Measurements from ENCODE around the gene RCVRN.
"Not testable (repeated sequence)": the region's sequence is repeated elsewhere in the genome, so short reads cannot be mapped to it uniquely, and the experiment has no call there.

The RCVRN gene

DNA sequence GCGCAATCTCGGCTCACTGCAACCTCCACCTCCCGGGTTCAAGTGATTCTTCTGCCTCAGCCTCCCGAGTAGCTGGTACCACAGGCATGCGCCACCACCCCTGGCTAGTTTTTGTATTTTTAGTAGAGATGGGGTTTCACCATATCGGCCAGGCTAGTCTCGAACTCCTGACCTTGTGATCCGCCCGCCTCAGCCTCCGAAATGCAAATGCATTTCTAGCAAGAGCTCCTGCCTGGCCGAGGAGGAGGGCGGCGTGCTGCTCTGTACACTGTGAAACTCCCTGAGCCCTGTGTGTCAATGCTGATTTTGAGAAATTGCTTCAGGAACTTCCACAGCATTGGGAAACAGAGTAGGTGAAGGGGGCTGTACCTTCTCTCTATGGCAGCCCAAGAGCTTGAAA, 16.1 kb upstream of the RCVRN start:
- not testable (repeated sequence) for DNase-seq

DNA sequence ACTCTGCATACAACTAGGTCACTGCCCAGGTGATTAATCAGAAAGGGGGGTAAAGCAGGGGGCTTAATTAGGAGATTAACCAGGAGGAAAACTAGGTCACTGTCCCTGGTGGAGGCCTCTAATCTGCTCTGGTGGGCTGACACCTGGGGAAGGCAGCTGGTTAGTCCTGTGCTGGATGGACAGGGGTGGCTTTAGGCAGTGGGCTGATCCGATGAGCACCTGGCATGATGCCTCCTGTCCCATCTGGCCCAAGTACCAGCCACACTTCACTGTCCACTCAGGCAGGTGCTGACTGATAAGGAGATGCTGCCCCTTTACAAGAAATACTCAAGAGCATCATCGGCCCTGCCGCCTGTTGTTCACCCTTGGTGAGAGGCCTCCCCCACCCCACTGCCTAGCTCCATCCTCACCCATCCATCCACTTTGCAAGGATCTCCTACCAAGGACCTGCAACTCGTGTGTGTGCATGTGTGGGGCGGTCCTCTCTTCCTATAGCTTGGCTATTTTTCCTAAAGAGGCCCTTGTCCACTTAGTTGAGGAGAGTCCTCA, 13.8 kb upstream of the RCVRN start:
- DNase-seq = no peak

DNA sequence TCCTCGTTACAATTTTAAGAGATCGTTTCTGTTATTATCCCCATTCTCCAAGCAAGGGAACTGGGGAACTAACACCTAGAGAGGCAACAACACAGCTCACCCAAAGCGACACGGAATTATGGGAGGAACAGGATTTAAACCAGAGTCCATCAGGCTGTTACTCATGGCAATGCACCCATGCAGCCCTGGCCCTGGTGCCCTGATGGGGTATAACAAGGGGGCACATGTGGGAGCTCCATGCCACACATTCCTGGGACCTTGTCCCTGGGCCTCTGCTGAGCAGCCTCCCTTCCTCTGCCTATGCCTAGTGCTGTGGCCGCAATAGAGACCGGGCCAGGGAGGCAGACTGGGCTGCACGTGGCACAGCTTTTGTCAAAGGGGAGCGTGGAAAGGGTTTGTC, 13.3 kb upstream of the RCVRN start:
- no peak for DNase-seq

DNA sequence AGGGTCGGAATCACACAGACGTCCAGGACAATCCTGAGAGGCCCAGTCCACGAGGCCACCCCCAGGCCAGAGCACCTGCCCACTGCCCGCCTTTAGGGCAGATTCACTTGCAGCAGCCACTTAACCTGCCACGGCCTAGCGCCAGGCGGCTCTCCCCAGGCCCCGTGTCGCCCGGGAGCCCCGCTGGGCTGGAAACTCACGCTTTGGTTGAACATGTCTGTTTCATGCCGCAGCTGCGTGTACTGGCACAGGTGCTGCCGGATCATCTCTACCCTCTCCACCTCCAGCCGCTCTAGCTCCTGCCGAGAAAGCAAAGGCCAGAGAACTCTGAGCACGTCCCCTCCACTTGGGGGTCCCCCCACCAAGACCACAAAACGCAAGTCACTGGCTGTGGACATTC, 12.7 kb upstream of the RCVRN start:
- DNase-seq = no peak

DNA sequence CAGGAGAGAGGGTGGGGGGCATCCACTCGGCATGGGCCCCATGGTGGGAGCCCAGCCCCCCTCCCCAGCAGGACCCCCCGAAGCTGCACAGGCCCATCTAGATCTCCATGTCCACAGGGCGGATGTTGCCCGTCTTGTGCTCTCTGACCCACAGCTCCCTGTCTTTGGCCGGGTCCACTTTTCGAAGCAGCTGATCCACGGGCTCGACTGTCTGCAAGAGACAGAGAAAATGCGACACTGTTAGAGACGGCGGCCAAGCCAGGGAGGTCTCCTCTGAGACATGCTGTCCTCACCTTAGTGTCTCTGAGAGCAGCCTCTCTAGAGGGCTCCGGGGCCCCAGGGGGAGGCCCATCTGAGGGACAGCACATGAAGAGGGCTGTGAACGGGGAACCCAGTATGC, 12.1 kb upstream of the RCVRN start:
- no peak for DNase-seq

DNA sequence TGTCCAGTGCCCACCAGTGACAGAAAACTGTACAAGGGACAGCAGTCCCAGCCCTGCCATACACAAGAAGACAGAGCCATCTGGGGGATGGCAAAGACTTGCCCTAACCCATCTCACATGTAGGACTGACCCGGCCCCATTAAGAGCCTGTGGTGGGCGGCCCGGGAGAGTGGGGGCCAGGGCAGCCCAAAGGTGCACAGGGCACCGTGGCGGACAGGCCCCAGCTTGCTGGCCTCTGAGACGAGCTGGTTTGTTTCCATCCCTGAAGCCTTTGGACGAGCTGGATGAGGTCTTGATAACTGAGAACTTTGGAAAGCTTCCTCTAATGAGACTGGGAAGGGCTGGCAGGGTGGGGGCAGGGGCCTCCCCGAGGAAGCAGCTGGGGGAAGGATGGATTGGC, 11.0 kb upstream of the RCVRN start:
- DNase-seq = no peak

DNA sequence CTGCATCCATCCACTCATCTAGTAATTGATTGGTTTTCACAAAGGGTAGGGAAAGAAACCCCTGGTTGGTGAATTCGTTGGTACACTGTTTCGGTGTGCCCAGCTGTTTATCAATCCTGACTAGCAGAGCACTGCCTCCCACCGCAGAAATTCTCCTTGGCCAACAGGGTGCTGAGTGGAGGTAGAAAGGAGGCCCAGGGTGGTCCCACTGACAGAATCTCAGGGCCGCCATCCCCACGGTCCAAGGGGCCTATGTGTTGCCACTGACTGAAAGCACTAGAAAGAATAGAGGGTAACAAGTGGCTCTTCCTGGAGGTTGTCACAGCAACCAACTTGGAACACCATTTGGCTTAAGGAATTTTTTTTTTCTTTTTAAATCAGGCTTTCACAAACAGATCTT, 8.4 kb upstream of the RCVRN start:
- DNase-seq = no peak

DNA sequence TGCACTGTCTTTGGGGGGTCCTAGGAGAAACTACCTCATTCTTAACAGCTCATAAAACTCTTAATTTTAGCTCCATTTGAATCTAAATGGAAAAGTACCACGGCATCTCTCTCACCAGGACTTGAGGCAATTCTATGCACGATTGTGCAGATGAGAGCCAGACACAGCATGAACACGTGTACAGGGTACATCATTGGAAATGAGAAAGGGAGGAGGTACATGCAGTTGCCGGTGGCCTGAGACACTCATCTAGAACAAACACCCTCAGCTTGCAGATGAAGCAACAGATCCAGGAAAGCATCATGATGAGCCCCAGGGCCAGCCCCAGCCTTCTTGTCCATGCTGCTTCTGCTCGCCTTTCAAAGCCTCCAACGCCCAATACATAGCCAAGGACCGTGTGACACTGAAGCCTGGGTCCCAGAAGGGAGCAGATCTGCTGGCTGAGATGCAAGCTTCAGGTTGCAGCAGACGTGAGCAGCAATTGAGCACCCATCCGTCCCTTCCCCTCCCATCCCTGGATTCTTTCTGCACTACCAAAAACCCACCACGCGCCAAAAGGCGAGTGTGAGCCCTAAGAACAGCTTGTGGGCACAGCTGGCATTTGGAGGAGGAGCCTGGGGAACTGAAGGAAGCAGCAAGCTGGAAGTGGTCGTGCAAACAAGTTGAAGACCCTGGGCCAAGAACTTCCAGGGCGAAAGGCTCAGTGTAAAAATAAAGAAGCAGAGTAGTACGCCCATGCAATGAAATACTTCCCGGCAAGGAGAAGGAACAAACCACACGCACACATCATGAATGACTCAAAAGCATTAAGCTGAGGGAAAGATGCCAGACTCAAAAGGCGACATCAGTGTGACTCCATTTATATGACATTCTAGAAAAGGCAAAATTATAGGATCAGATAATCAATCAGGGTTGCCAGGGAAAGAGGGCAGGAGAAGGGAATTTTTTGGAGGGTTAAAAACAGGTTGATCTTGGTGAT, 7.3 kb upstream of the RCVRN start:
- DNase-seq = no peak

DNA sequence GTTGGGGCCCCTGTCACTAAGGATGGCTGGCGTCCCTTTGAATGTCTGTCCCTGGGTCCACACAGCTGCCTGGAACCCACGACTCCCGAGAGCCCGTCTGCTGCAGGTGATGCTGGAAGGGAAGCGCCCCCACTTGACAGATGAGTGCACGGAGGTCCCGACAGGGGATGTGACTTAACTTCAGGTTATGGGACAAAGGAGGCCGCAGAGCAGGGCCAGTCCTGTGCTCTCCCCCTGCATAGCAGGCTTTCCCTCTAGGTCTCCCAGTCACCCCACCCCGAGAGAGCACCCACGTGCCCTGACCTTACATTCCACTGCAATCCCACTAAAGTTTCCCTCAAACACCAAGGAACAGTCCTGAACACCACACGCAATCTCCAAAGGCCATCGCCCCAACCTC, 6.0 kb upstream of the RCVRN start:
- DNase-seq = no peak

DNA sequence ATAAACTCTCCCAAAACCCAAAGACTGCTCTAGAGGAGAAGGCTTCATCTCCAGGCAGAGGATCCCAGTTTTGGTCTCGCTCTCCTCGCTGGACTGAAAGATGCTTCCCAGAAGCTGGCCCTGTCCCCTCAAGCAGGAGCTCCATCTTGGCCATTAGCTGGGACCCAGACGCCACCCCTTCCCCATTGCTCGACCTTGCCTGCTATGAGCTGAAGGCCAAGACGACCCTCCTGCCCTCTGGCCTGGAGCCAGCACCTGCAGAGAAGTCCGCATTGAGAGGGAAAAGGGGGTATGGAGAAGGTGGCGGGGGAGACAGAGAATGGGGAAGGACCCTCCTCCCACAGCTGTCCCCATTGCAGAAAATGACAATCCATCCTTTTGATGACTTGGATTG, 3.6 kb upstream of the RCVRN start:
- no peak for DNase-seq

DNA sequence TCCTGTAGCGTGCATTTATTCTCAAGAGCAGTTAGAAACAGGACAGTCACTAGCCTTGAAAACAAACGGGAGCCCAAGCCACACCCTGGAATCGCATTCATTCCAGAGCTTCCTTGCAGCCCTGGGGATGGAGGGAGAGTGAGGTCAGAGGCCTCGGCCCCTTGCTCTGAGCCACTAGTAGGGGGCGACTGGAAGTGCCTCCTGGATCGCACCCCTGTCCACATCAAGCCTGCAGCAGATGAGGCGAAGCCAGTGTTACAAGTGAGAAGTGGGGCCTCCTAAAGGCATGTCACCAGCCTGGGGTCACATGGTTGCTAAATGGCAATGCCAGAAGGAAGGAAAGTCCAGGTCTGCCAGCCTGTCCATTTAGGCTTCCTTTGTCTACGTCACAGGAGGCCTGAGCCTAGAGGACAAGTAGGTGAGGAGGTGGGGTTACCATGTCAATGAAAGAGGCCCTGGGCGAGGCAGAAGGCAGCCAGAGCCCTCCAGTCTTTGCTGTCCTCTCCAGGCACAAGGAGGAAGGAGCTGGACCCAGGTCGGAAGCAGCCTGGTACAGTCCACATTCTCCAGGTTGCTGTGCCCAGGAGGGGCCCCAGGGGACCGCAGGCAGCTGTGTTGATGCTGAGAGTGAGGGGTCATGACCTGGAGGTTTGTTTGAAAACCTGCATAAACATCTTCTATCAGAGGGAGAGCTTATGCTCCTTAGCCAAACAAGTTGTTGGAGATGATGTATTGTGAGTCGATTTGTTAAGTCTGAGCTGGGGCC, 3.0 kb upstream of the RCVRN start:
- no peak for DNase-seq

DNA sequence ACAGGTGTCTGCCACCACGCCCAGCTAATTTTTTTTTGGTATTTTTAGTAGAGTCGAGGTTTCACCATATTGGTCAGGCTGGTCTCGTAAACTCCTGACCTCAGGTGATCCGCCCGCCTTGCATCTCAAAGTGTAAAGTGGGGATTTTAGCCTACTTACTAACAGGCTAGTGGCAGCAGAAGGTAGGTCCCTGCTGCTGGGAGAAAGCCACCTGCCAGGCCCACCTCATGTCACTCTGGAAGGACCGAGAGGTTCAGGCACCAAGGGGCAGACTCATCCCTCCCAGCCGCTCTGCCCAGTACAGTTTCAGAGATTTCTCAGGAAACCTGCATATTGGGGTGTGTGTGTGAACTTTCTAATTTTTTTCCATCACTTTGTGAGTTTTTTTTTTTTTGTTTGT, 2.1 kb upstream of the RCVRN start:
- DNase-seq = no peak

DNA sequence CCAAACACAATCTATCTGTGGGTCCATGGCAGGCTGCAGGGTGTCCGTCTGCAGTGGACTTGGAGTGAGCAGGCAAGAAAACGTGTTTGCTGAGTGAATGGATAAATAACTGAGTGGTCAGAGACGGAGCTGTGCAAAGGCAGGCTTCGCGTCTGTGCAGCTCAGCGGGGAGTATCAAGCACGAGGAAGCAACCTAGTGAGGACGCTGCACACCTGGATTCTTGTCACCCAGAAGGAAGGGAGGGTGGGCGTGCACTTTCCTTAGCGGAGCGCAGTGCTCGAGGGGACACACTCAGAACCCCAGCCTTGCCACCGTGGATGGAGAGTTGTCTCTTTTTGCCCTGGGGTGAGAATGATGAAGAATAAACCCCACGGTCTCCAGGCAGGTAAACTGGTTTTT, 1.5 kb upstream of the RCVRN start:
- DNase-seq = no peak

DNA sequence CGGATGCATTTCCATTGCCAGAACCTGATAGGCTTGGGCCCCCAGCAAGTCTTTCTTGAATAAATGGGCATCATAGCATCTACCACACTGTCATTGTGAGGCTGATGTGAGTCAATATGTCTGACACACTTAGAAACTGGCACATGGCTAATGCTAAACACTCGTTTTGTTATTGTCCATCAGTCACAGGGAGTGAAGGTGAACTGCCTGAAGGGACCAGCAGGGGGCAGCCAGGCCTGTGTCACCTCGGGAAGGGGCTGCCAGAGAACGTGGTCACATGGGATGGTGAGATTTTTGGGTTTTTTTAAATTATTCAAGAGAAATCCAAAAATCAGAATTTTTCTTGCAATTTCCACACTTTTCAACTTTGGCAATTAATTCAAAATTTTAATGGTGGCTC, 831 bp upstream of the RCVRN start:
- peak; percentile 7 for DNase-seq

DNA sequence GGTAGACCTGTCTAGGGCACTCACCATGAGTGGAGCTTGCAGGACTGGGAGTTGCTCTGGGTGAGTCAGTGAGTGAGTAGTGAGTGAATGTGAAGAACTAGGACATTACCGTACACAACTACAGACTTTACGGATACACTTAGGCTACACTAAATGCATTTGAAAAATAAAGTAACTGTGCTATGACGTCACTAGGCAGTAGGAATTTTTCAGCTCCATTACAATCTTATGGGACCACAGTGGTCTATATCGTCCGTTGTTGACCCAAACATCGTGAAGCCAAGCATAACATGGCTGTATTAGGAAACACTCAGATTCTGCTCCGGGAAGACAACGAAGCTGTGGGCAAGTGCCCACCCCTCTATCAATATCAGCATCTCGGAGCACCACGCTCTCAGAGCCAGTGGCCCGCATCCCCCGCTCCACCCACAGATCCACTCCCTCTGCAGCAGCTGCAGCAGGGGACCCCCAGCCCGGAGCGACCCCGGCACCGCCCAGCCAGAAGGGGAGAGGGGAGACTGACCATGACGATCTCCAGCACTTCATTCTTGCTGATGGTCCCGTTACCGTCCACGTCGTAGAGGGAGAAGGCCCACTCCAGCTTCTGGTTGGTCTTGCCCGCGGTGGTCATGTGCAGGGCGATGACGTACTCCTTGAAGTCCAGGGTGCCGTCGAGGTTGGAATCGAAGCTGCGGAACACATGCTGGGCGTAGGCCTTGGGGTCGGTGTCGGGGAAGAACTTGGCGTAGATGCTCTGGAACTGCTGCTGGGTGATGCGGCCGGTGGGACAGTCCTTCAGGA, 594 bp downstream of the RCVRN start:
- DNase-seq = no peak

DNA sequence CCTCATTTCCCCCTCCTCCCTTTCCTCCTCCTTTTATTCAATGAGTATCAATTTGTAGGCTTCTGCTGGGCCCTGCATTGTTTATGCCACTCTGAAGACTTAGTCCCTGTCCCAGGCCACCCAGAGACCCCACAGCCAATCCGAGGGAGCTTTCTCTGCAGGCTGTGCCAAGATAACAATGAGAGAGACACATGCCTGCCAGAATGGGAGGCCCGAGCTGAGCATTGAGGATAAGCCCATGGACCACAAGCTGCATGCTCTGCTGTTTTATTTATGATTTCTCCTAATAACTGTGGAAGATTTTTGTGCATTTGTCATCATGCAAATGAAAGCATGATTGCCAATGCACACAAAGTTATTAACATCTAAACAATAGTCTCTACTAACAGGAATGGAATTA, 3.0 kb downstream of the RCVRN start:
- no peak for DNase-seq

DNA sequence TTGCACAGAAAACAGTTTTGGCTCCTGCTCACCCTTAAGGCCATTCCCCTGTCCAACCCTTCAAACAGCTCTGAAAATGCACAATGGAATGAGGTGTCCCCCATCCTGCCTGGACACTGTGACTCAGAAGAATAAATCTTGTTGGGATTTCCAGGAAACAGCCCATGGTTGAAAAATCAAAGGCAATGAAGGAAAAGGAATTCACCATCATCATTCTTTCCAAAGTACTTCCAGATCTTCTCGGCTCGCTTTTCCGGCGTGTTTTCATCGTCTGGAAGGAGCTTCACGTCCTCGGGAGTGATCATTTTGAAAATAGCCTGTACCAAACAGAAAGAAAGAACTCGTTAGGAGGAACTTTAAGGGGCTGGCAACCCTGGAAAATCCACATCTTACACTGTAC, 4.3 kb downstream of the RCVRN start:
- DNase-seq = no peak

DNA sequence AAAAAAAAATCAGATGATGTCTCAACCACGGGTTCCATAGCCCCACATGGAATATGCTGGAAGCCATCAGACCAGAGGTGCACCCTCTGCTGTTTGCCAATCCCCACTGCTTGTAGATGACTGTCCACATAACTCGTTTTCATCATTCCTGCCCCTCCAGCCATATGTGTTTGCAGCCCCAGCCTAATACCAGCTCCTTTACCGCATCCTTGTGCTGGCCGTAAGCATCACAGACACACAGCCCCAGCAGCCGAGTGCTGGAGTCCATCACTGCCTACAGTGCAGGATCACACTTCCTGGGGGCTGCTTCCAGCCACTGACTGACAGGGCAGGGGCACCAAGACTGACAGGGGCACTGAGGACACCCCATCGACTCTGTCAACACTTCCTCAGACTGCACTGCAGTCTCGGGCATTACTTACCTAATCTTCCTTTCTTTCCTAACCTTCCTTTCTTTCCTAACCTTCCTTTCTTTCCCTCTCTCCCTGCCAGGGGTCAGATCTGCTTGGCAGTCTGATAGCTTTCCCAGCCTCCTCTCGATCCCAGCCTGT, 5.0 kb downstream of the RCVRN start:
- DNase-seq = no peak

DNA sequence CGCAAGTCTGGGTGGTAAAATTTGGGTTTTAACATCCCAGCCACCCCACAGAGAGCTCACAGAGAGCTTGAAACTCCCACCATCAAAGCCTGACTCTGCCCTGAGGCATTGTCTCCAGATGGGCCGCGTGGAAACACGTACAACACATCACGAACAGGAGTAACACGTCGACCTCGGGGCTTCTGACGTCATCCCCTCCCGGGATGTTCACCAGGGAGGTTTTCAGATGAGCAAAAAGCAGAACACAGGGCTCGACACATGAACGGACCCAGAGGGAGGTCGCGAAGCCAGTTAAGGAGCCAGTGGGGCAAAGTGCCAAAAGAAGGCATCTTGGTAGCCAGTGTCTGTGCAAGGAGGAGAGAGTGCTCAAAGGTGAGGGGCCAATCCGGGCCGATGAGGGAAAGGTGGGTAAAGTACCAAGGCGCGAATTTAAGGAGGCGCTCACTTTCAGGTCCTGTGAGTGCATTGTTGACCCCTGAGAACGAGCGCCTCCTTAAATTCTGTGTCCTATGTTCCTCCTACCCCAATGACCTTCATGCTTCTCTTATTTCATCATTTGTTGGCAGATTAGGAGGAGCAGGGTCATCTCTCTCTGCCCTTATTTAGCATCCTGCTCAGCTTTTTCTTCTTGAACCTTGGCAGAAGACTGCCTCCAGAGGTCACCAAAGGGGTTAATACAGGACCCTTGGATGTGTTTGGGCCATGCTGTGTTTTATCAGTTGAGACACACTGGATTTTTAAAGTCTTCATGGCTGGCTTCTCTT, 5.6 kb downstream of the RCVRN start:
- DNase-seq = no peak

DNA sequence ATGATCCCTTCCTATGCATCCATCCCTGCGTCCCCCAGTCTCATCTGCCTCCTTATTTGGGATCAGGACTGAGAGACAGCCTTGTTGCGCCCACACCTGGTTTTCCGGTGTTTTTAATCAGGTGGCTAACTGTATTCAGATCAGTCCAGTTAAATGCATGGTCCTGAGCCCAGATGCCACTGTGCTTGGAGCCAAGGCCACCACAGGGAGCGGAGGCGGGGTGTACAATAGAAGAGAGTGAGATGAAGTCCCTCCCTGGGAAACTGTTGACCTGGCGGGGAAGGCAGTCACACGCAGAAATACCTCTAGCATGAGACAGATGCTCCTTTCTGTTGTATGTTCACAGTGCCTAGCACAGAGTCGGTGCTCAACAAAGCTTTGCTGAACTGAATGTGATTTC, 6.3 kb downstream of the RCVRN start:
- DNase-seq = no peak

DNA sequence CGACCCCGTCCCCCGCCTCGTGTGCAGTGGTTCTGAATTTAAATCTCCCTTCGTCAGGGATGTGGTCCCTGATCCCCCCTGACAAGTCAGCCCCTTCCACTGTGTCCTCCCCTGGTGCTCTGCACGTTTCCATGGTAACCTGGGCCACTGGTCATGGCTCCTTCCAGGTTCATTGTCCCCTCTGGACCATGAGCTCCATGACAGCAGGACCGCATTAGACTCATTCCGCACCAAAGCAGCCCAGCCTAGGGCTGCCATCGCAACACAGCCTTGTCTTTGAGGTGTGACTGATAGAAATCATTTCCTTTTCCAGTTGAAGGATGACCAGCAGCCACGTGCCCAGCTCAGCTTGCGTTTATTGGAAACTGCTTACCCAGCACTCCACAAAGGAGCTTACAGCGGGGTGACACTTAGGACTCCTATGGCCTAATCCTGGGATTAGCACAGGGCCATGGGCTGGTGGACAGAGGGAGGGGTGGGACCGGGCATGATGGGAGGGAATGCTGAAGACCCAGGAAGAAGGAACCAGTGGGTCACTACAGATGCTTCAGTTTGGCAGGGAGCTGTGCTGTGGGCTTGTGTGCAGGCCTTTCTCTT, 7.6 kb downstream of the RCVRN start:
- DNase-seq = no peak

DNA sequence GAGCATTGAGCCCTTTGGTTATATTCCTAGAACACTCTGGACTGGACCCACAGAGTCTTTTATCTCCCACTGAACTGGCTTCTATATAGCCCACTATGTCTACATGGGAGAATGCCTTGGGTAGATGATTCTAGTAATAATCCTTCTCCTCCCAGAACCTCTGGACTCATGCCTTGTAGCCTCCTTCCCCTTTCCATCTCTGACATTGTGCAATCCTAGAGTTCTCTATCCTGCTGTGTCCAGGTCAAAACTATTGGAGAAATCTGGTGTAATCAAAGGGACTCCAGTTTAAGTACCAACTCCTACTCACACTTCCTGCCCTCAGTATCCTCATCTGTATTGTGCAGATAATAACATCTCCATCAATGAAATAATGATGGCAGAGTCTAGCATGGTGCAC, 9.1 kb downstream of the RCVRN start:
- no peak for DNase-seq

Data from NCI-H1694 (cell line).